Ascending aorta (tissue), 2 donors: ENCODE results near the gene CIRBP. TPM values are rescaled to one million over a fixed set of nuclear protein-coding genes. Genes with fewer than 3 reads are reported as not detected.

Source experiments
- DNase-seq, 2 donors: peaks; one replicate each; pipeline ENCODE4 v3.0.0-alpha.2; 2019; ENCODE audit warnings: low spot score in 2 of 2
- H3K27ac ChIP-seq, 2 donors: fragments of 200-600 bp; sonication (generic); one replicate each; pipeline ENCODE4 v1.5.1; 2016 to 2017; ENCODE audit warnings: mild to moderate bottlenecking in 1 of 2
- H3K27me3 ChIP-seq: fragments of 200-600 bp; sonication (generic); one replicate; pipeline ENCODE4 v1.5.1; 2017
- H3K36me3 ChIP-seq, 2 donors: fragments of 200-600 bp; sonication (generic); one replicate each; pipeline ENCODE4 v1.5.1; 2016
- H3K4me1 ChIP-seq, 2 donors: fragments of 200-600 bp; sonication (generic); one replicate each; pipeline ENCODE4 v1.5.1; 2016 to 2017; ENCODE audit warnings: mild to moderate bottlenecking in 1 of 2
- H3K4me3 ChIP-seq, 2 donors: fragments of 200-600 bp; sonication (generic); one replicate each; pipeline ENCODE4 v1.5.1; 2016 to 2017; ENCODE audit warnings: mild to moderate bottlenecking in 1 of 2
- H3K9me3 ChIP-seq, 2 donors: fragments of 200-600 bp; sonication (generic); one replicate each; pipeline ENCODE4 v1.5.1; 2016
- intact Hi-C: fragments of 100-400 bp; cut with DNase I; formaldehyde crosslinking; loops from one replicate; pipeline ENCODE4 v1.15.1; 2023
- total RNA-seq: library from RNA; depleted of rRNA; stranded (reverse); fragments of >200 nt; gene quantifications from one replicate; pipeline ENCODE4 v1.1.0, GENCODE V29; 2016
- TF ChIP-seq, protein P1 (sequence below), 3 experiments: fragments of 200-600 bp in 2 of 3; fragments of 450-650 bp in 1 of 3; sonication (generic) in 2 of 3; IDR thresholded peaks; one replicate each; pipeline ENCODE4 v1.5.1; 2016 to 2019; ENCODE audit warnings: antibody characterized with exemption in 3 of 3, mild to moderate bottlenecking in 1 of 3, moderate library complexity in 1 of 3

Gene CIRBP
- total RNA-seq, 1 donor from 2014 or later = 442 TPM

DNA sequence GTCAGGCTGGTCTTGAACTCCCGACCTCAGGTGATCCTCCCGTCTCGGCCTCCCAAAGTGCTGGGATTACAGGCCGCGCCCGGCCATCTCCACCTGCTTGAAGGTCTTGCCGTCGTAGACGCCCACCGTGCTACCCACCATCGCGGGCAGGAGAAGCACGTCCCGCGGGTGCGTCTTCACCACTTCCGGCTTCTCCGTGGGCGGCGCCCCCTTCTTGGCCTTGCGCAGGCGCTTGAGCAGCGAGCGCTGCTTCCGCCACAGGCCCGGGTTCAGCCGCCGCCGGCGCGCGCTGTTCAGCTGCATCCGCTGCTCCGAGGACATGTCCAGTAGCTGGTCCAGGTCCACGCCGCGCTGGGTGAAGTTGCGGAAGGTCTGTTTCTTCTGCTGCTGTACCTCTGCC is 38.2 kb downstream of the CIRBP start:
- no peaks in the 10 kb centered on the region for H3K27me3 ChIP-seq
- H3K4me3 ChIP-seq = no peak overlapping the region
- DNase-seq = no peak
- no peak overlapping the region for H3K27ac ChIP-seq
- H3K9me3 ChIP-seq = no peaks in the 10 kb centered on the region
- no peaks in the 10 kb centered on the region for H3K36me3 ChIP-seq
- TF ChIP-seq, protein P1, sequence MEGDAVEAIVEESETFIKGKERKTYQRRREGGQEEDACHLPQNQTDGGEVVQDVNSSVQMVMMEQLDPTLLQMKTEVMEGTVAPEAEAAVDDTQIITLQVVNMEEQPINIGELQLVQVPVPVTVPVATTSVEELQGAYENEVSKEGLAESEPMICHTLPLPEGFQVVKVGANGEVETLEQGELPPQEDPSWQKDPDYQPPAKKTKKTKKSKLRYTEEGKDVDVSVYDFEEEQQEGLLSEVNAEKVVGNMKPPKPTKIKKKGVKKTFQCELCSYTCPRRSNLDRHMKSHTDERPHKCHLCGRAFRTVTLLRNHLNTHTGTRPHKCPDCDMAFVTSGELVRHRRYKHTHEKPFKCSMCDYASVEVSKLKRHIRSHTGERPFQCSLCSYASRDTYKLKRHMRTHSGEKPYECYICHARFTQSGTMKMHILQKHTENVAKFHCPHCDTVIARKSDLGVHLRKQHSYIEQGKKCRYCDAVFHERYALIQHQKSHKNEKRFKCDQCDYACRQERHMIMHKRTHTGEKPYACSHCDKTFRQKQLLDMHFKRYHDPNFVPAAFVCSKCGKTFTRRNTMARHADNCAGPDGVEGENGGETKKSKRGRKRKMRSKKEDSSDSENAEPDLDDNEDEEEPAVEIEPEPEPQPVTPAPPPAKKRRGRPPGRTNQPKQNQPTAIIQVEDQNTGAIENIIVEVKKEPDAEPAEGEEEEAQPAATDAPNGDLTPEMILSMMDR (IDR thresholded peaks at IDR 0.05) = no peak
- H3K4me1 ChIP-seq = no peaks in the 10 kb centered on the region
- intact Hi-C loops = no loop called here

DNA sequence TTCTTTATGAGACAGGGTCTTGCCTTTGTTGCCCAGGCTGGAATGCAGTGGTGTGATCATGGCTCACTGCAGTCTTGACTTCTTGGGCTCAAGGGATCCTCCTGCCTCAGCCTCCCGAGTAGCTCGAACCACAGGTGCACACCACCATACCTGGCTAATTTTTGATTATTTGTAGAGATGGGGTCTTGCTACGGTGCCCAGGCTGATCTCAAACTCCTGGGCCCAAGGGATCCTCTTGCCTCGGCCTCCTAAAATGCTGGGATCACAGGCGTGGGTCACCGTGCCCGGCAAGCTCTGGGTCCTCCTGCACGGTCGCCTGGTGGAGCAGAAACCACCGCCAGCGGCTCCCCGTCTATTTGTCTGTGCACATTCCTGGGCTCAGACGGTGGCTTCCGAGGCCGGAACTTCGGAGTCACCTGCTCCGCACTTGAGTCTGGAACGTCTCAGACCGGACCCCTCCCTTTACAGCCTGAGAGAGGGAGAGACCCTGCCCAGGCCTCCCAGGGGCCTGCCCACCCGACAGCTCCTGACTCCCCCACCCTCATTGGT is 38.7 kb downstream of the CIRBP start:
- Histone ChIP-seq H3K36me3 (no peaks in the 10 kb centered on the region), H3K27ac (no peak overlapping the region), H3K4me1 (no peaks in the 10 kb centered on the region), H3K9me3 (no peaks in the 10 kb centered on the region), H3K4me3 (no peak overlapping the region), H3K27me3 (no peaks in the 10 kb centered on the region)
- intact Hi-C loops = no loop called here
- TF ChIP-seq, protein P1 (IDR thresholded peaks at IDR 0.05) = no peak
- DNase-seq = no peak

DNA sequence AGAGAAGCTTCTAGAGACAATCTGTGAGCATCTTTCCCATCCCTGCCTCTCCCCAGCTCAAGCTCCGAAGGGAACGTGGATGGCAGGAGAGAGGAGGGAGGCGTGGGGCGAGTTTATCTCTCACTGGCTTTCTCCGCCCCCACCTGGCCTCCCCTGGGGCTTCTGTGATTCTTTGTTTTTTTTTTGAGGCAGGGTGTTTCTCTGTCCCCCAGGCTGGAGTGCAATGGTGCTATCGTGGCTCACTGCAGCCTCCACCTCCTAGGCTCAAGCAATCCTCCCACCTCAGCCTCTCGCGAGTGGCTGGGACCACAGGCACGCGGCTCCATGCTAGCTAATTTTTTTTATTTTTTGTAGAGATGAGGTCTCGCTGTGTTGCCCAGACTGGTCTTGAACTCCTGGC is 39.6 kb downstream of the CIRBP start:
- H3K9me3 ChIP-seq = no peaks in the 10 kb centered on the region
- no peak overlapping the region for H3K4me3 ChIP-seq
- no peaks in the 10 kb centered on the region for H3K36me3 ChIP-seq
- H3K27ac ChIP-seq = no peak overlapping the region
- TF ChIP-seq, protein P1 (IDR thresholded peaks at IDR 0.05) = no peak
- no peaks in the 10 kb centered on the region for H3K27me3 ChIP-seq
- intact Hi-C loops = no loop called here
- H3K4me1 ChIP-seq = no peaks in the 10 kb centered on the region
- DNase-seq = no peak

DNA sequence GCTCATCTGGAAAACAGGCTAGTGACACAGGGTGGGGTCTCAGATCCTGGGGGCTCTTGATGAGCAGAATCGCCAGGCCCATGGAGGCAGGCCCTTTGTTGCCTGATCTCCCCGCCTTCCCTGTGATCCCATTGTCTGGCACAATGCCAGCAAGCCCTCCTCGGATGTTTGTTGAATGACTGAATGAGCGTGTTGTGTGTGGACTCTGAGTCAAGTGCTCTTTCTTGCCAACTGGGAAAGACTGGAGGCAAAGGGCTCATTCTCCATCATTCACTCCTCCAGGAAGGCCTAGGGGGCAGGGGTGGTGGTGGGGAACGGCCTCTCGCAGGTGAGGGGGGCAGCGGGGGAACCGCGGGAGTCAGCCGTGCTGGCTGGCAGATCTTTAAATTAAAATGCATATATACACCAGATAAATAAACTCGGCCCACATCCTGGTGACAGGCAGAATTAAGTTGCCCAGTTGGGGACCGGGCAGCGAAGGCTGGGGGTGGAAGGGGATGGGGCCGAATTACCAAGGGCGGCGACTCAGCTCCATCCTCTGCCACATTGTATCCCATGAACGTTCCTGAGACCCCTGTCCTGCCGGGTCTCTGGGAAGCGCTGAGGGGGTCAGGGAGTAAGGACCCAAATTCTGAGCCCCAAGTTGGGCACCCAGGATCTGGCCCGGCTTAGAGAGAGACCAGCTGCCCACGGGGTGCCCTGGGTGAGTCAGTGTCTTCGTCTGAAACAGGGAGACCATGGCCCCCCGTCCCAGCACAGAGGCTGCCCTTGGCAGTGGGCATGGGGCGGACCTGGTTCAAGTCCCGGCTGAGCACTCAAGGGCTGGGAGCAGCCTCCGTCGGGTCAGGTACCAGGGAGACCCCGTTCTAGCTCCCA is 41.1 kb downstream of the CIRBP start:
- no peaks in the 10 kb centered on the region for H3K36me3 ChIP-seq
- H3K4me3 ChIP-seq = no peak overlapping the region
- H3K4me1 ChIP-seq = no peaks in the 10 kb centered on the region
- H3K27ac ChIP-seq = no peak overlapping the region
- TF ChIP-seq, protein P1 (IDR thresholded peaks at IDR 0.05) = no peak
- intact Hi-C loops = no loop called here
- H3K27me3 ChIP-seq = peaks cover under 1% of the 10 kb centered on the region
- H3K9me3 ChIP-seq = no peaks in the 10 kb centered on the region
- no peak for DNase-seq

DNA sequence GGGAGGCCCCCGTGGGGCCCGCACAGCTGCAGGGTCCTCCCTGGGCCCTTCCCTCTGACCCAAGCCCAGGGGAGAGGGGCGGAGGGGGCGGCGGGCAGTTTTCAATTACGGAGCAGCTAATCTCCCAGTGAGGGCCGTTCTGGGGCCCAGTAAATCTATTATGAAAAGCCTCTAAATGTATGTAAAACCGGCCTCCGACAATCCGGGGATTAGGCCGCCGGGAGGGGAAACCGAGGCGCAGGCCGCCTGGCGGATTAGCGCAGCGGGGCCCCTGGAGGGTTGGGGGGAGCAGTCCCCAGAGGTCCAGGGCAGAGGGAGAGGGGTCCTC is 41.7 kb downstream of the CIRBP start:
- Histone ChIP-seq H3K4me1 (no peaks in the 10 kb centered on the region), H3K4me3 (no peak overlapping the region), H3K9me3 (no peaks in the 10 kb centered on the region), H3K36me3 (no peaks in the 10 kb centered on the region), H3K27me3 (peaks cover 7% of the 10 kb centered on the region), H3K27ac (no peak overlapping the region)
- no peak for DNase-seq
- intact Hi-C loops = no loop called here
- TF ChIP-seq, protein P1 (IDR thresholded peaks at IDR 0.05) = no peak
